ENCODE data around the gene PDZD2.

GRCh38 chr5:31678180-31678579, 39.2 kb downstream of the PDZD2 start:
- TF ChIP-seq POLR2A (IDR thresholded peaks at IDR 0.05) (no peak), CTCF (IDR thresholded peaks at IDR 0.05) (no peak)
